ENCODE data around the gene IL4I1. TPM values are rescaled to one million over a fixed set of nuclear protein-coding genes. Genes with fewer than 3 reads are reported as not detected.

Gene IL4I1
- total and polyA plus RNA-seq, 2 of the 4 experiments (the other 2 are of a cell fraction), result 0.31 to 0.36 TPM

DNA sequence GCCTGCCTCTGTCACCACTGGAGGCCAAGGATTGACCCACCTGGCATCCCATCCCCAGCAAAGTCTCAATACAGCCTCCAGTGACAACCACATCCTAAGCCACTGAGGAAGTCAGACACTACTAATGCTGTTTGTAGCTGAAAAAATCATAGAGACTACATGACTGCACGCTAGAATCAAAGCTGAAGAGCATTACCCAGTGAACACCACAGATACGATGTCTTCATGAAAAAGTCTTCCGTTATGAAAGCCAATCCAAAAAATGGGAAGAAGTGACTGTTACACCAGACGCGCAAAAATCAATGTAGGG, 43.8 kb upstream of the IL4I1 start:
- no peak overlapping the region for H4K8ac ChIP-seq (ENCODE audit: low read depth in 2 of 2, low read length in 2 of 2)
- H2AFZ ChIP-seq (replicated peaks; ENCODE audit: low read length, poor library complexity), result no peak overlapping the region
- H2BK5ac ChIP-seq (ENCODE audit: low read depth, low read length, poor library complexity, severe bottlenecking), result no peak overlapping the region
- H2BK15ac ChIP-seq (ENCODE audit: low read depth, low read length), result no peak overlapping the region
- BruUV-seq (replicated peaks), result no TSS peak
- no peak overlapping the region for H3K4me3 ChIP-seq (ENCODE audit: insufficient read depth, low read depth, low read length)
- H3K14ac ChIP-seq (replicated peaks; ENCODE audit: low read depth, low read length), result no peak overlapping the region
- H3K9me3 ChIP-seq (ENCODE audit: control insufficient read depth, insufficient read depth, low read length), result no peaks in the 10 kb centered on the region
- no peak overlapping the region for H3K23ac ChIP-seq (ENCODE audit: low read depth, low read length)
- H2AK5ac ChIP-seq (ENCODE audit: low read depth, low read length), result no peak overlapping the region
- CTCF ChIA-PET, result interaction anchor here (1.4 kb wide), 1 partner anchor 39 kb away, joined by 3 read pairs; no protein-coding TSS in a partner anchor
- H2BK120ac ChIP-seq (ENCODE audit: low read depth, low read length), result no peak overlapping the region
- dilution Hi-C loops (cut with HindIII; ENCODE audit: low sequenced_read_pairs, unreplicated experiment) (no loop called here), intact Hi-C loops (cut with micrococcal nuclease) (no loop called here), in situ Hi-C loops (cut with MboI; ENCODE audit: low sequenced_read_pairs) (no loop called here)
- H4K5ac ChIP-seq (ENCODE audit: low read depth, low read length), result no peak overlapping the region
- ATAC-seq (ENCODE audit: low read depth), result no peak
- no peak overlapping the region for H3K27ac ChIP-seq (ENCODE audit: insufficient read depth, low read length)
- no peak overlapping the region for H3K56ac ChIP-seq (ENCODE audit: extremely low read depth, insufficient read depth, low read length)
- H3K9ac ChIP-seq (ENCODE audit: low read depth, low read length), result no peak overlapping the region
- POLR2A ChIA-PET (ENCODE audit: unreplicated experiment), result no interaction called here
- H2BK20ac ChIP-seq (ENCODE audit: low read depth, low read length), result no peak overlapping the region
- no peak overlapping the region for H3K4me2 ChIP-seq (ENCODE audit: low read depth, low read length)
- no peak overlapping the region for H4K91ac ChIP-seq (ENCODE audit: insufficient read depth, low read depth, low read length)
- H2AK9ac ChIP-seq (replicated peaks; ENCODE audit: low read depth, low read length, poor library complexity), result no peak overlapping the region
- H3K9me1 ChIP-seq (ENCODE audit: insufficient read depth, low read length), result no peaks in the 10 kb centered on the region
- no peaks in the 10 kb centered on the region for H3K79me1 ChIP-seq (ENCODE audit: low read depth in 1 of 2, low read length in 2 of 2)
- no peak for DNase-seq
- no peaks in the 10 kb centered on the region for H4K20me1 ChIP-seq (ENCODE audit: insufficient read depth, low read length)
- H3K4me1 ChIP-seq (ENCODE audit: control insufficient read depth, insufficient read depth, low read length), result no peaks in the 10 kb centered on the region
- no CpG with 5 or more reads among the region's 5 CpGs for WGBS, 2 experiments (ENCODE audit: extremely low coverage in 2 of 2, insufficient read length in 1 of 2)
- H3K36me3 ChIP-seq (ENCODE audit: control insufficient read depth, insufficient read depth, low read length), result no peaks in the 10 kb centered on the region
- no peak overlapping the region for H3K18ac ChIP-seq (ENCODE audit: low read depth, low read length)
- TF ChIP-seq, protein P1, sequence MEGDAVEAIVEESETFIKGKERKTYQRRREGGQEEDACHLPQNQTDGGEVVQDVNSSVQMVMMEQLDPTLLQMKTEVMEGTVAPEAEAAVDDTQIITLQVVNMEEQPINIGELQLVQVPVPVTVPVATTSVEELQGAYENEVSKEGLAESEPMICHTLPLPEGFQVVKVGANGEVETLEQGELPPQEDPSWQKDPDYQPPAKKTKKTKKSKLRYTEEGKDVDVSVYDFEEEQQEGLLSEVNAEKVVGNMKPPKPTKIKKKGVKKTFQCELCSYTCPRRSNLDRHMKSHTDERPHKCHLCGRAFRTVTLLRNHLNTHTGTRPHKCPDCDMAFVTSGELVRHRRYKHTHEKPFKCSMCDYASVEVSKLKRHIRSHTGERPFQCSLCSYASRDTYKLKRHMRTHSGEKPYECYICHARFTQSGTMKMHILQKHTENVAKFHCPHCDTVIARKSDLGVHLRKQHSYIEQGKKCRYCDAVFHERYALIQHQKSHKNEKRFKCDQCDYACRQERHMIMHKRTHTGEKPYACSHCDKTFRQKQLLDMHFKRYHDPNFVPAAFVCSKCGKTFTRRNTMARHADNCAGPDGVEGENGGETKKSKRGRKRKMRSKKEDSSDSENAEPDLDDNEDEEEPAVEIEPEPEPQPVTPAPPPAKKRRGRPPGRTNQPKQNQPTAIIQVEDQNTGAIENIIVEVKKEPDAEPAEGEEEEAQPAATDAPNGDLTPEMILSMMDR (conservative IDR thresholded peaks at IDR 0.05; ENCODE audit: low read depth, low read length), result no peak
- TF ChIP-seq CHD1 (IDR thresholded peaks at IDR 0.05; ENCODE audit: low read depth, low read length) (no peak), MAFK (IDR thresholded peaks at IDR 0.05; ENCODE audit: low read depth, low read length) (no peak), FOS (IDR thresholded peaks at IDR 0.05; ENCODE audit: low read depth, low read length) (no peak), MAZ (IDR thresholded peaks at IDR 0.05; ENCODE audit: borderline replicate concordance, low read depth, low read length) (no peak), MXI1 (IDR thresholded peaks at IDR 0.05; ENCODE audit: borderline replicate concordance, low read depth, low read length) (no peak), BHLHE40 (IDR thresholded peaks at IDR 0.05; ENCODE audit: low read depth, low read length) (no peak), RFX5 (IDR thresholded peaks at IDR 0.05; ENCODE audit: low read depth, low read length) (no peak), RAD21 (IDR thresholded peaks at IDR 0.05; ENCODE audit: low read length) (no peak), POLR2A (IDR thresholded peaks at IDR 0.05; ENCODE audit: low read depth, low read length) (no peak)
- H3K27me3 ChIP-seq (ENCODE audit: control insufficient read depth, insufficient read depth, low read length), result no peaks in the 10 kb centered on the region; the same call in 1 of the 2 replicates
- H3K4ac ChIP-seq (ENCODE audit: low read depth, low read length), result no peak overlapping the region
